MM.1S (cell line): Measurements from ENCODE around the gene ROBO2.

Experiments
- EZH2 ChIP-seq: fragments of 300-600 bp; sonication (generic); optimal IDR thresholded peaks from 2 replicates; pipeline ENCODE3; 2017; ENCODE audit warnings: low read depth, mild to moderate bottlenecking, antibody characterized with exemption, low read length, mixed read lengths
- TF ChIP-seq, protein P1 (sequence below): fragments of 300-600 bp; sonication (generic); IDR thresholded peaks from 2 replicates; pipeline ENCODE4 v1.5.1; 2016; ENCODE audit warnings: antibody characterized with exemption, low read length, mixed read lengths

- TF ChIP-seq, protein P1, sequence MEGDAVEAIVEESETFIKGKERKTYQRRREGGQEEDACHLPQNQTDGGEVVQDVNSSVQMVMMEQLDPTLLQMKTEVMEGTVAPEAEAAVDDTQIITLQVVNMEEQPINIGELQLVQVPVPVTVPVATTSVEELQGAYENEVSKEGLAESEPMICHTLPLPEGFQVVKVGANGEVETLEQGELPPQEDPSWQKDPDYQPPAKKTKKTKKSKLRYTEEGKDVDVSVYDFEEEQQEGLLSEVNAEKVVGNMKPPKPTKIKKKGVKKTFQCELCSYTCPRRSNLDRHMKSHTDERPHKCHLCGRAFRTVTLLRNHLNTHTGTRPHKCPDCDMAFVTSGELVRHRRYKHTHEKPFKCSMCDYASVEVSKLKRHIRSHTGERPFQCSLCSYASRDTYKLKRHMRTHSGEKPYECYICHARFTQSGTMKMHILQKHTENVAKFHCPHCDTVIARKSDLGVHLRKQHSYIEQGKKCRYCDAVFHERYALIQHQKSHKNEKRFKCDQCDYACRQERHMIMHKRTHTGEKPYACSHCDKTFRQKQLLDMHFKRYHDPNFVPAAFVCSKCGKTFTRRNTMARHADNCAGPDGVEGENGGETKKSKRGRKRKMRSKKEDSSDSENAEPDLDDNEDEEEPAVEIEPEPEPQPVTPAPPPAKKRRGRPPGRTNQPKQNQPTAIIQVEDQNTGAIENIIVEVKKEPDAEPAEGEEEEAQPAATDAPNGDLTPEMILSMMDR: no peak
- no peak for TF ChIP-seq EZH2
Observed at GRCh38 chr3:77404871-77405270, 365.0 kb downstream of the ROBO2 start.
